Epithelial cell of esophagus (primary cell): ENCODE data around the gene PLRG1.

Source experiments
- DNase-seq: peaks from one replicate; pipeline ENCODE4 v3.0.0; 2010; ENCODE audit warnings: low read depth
- H3K4me3 ChIP-seq: 2 replicates; pipeline ENCODE4 v1.5.1; 2011; ENCODE audit warnings: mild to moderate bottlenecking, low read length, control low read depth
- CTCF ChIP-seq: IDR thresholded peaks from 2 replicates; pipeline ENCODE4 v1.5.1; 2011; ENCODE audit warnings: low read depth, mild to moderate bottlenecking, low read length, control low read depth, inconsistent platforms; ENCODE audit not compliant: insufficient read depth; ENCODE audit errors: missing control alignments

PLRG1 gene

GRCh38 chr4:154545689-154546088 lies 4.5 kb downstream of the PLRG1 start:
- TF ChIP-seq CTCF = no peak
- H3K4me3 ChIP-seq = no peak overlapping the region
- no peak for DNase-seq

DNA sequence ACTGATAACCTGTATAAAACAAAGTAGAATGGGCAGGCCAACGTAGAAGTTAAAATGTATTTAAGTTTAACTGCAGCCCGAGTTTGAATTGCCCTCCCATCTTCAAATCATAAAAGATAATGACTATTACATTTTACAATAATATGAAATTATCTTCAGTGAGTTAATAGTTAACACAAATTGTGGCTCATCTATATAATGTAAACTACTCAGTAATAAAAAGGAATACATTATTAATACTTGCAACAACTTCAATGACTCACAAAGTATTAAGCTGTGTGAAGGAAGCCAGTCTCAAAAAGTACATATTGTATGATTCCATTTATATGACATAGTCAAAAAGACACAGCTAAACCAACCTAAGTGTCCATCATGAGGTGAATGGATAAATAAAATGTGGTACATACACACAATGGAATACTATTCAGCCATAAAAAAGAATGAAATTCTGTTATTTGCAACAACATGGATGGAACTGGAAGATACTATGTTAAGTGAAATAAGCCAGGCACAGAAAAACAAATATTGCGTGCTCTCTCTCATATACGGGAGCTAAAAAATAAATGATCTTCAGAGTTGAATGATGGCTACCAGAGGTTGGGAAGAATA lies 7.8 kb downstream of the PLRG1 start:
- DNase-seq = no peak
- no peak for TF ChIP-seq CTCF
- H3K4me3 ChIP-seq = no peak overlapping the region

DNA sequence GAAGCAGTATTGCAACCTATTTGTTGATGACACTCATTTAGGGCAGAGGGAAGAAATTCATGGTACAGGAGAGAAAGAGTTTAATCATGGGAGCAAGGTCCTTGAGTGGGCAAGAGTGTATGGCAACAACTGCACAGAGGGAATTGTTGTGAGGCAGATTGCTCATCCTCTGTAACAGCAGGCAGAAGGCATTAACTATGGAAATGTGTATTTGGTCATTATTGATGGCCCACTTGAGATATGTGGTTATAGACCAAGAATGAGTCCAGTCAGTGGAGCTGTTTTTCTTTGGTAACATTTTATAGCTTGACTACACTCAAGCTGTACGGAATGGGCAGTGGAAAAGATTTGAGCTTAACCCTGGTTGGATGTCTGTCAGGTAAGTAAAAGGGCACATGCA lies 15.9 kb downstream of the PLRG1 start:
- no peak for DNase-seq
- no peak for TF ChIP-seq CTCF
- H3K4me3 ChIP-seq = no peak overlapping the region

- TF ChIP-seq CTCF = no peak
- H3K4me3 ChIP-seq = no peak overlapping the region
- peak; percentile 98 for DNase-seq
Observed at GRCh38 chr4:154529728-154530519, 20.3 kb downstream of the PLRG1 start.

GRCh38 chr4:154528869-154529268 lies 21.3 kb downstream of the PLRG1 start:
- H3K4me3 ChIP-seq = no peak overlapping the region
- TF ChIP-seq CTCF = no peak
- DNase-seq = peak; percentile 94

- TF ChIP-seq CTCF = no peak
Observed at GRCh38 chr4:154527308-154527707, 22.9 kb downstream of the PLRG1 start.

More at GRCh38 chr4:154527308-154527707, 22.9 kb downstream of the PLRG1 start:
- DNase-seq = no peak
- no peak overlapping the region for H3K4me3 ChIP-seq
